HAP-1 (cell line): ENCODE results near the gene VPS33A.

Experiments
- DNase-seq, 2 experiments: peaks; one replicate each; pipeline ENCODE4 v3.0.0-alpha.2; 2016 to 2020; ENCODE audit warnings: low spot score in 2 of 2
- H3K27me3 ChIP-seq: fragments of 250-450 bp; sonication (Bioruptor Pico); 2 replicates; pipeline ENCODE4 v1.5.1; 2020; ENCODE audit warnings: low read depth, mild to moderate bottlenecking, moderate library complexity
- H3K36me3 ChIP-seq: fragments of 250-450 bp; sonication (Bioruptor Pico); replicated peaks from 2 replicates; pipeline ENCODE4 v1.5.1; 2020; ENCODE audit warnings: mild to moderate bottlenecking
- H3K4me1 ChIP-seq: fragments of 250-450 bp; sonication (Bioruptor Pico); 2 replicates; pipeline ENCODE4 v1.5.1; 2020; ENCODE audit warnings: mild to moderate bottlenecking
- H3K4me3 ChIP-seq: fragments of 250-450 bp; sonication (Bioruptor Pico); 2 replicates; pipeline ENCODE4 v1.5.1; 2020; ENCODE audit warnings: mild to moderate bottlenecking, moderate library complexity
- H3K9me3 ChIP-seq: fragments of 250-450 bp; sonication (Bioruptor Pico); 2 replicates; pipeline ENCODE4 v1.5.1; 2020; ENCODE audit warnings: mild to moderate bottlenecking, moderate library complexity
- in situ Hi-C: fragments of 300-500 bp; cut with MboI; formaldehyde crosslinking; loops from 3 replicates; pipeline ENCODE4 v1.14.3; 2020; ENCODE audit warnings: low sequenced_read_pairs, inconsistent platforms, mixed read lengths

Gene VPS33A

GRCh38 chr12:122192441-122192840 is 73.9 kb downstream of the VPS33A start:
- Histone ChIP-seq H3K4me1 (no peaks in the 10 kb centered on the region), H3K4me3 (no peak overlapping the region), H3K36me3 (no peaks in the 10 kb centered on the region), H3K27me3 (no peaks in the 10 kb centered on the region), H3K9me3 (0 out of 2 replicates have a peak, but pooled peaks cover 3% of the 10 kb centered on the region)
- in situ Hi-C loops, result loop anchor here (10.0 kb wide), 1 partner anchor 138 kb away; no protein-coding TSS in a partner anchor
- no peak for DNase-seq

GRCh38 chr12:122190842-122191668 is 75.2 kb downstream of the VPS33A start:
- 0 out of 2 replicates have a peak, but pooled peaks cover 3% of the 10 kb centered on the region for H3K9me3 ChIP-seq
- DNase-seq, result peak; percentile 57 to 85
- H3K4me1 ChIP-seq, result no peaks in the 10 kb centered on the region
- no peaks in the 10 kb centered on the region for H3K27me3 ChIP-seq
- in situ Hi-C loops, result loop anchor here (10.0 kb wide), 1 partner anchor 136 kb away; no protein-coding TSS in a partner anchor
- H3K36me3 ChIP-seq, result no peaks in the 10 kb centered on the region
- H3K4me3 ChIP-seq, result no peak overlapping the region

- DNase-seq, result no peak
- Histone ChIP-seq H3K4me3 (no peak overlapping the region), H3K36me3 (no peaks in the 10 kb centered on the region), H3K27me3 (no peaks in the 10 kb centered on the region), H3K9me3 (no peaks in the 10 kb centered on the region), H3K4me1 (no peaks in the 10 kb centered on the region)
- in situ Hi-C loops, result loop anchor here (10.0 kb wide), 1 partner anchor 135 kb away; no protein-coding TSS in a partner anchor
Measured at GRCh38 chr12:122189626-122190475, 76.4 kb downstream of the VPS33A start.

GRCh38 chr12:122187466-122187865 is 78.8 kb downstream of the VPS33A start:
- no peak for DNase-seq
- no peaks in the 10 kb centered on the region for H3K4me1 ChIP-seq
- no peaks in the 10 kb centered on the region for H3K36me3 ChIP-seq
- no peaks in the 10 kb centered on the region for H3K27me3 ChIP-seq
- H3K4me3 ChIP-seq, result no peak overlapping the region
- no peaks in the 10 kb centered on the region for H3K9me3 ChIP-seq
- in situ Hi-C loops, result no loop called here

GRCh38 chr12:122185494-122186082 is 80.7 kb downstream of the VPS33A start:
- no peak for DNase-seq
- no peak overlapping the region for H3K4me3 ChIP-seq

GRCh38 chr12:122185079-122185478 is 81.2 kb downstream of the VPS33A start:
- Histone ChIP-seq H3K36me3 (no peaks in the 10 kb centered on the region), H3K27me3 (no peaks in the 10 kb centered on the region), H3K9me3 (no peaks in the 10 kb centered on the region), H3K4me1 (no peaks in the 10 kb centered on the region), H3K4me3 (no peak overlapping the region)
- DNase-seq, result no peak
- in situ Hi-C loops, result no loop called here

More at GRCh38 chr12:122185494-122186082, 80.7 kb downstream of the VPS33A start:
- Histone ChIP-seq H3K9me3 (no peaks in the 10 kb centered on the region), H3K4me1 (no peaks in the 10 kb centered on the region), H3K27me3 (no peaks in the 10 kb centered on the region), H3K36me3 (no peaks in the 10 kb centered on the region)
- in situ Hi-C loops, result no loop called here

GRCh38 chr12:122184517-122184916 is 81.8 kb downstream of the VPS33A start:
- no peak for DNase-seq
- no peaks in the 10 kb centered on the region for H3K9me3 ChIP-seq
- no peaks in the 10 kb centered on the region for H3K36me3 ChIP-seq
- no peaks in the 10 kb centered on the region for H3K4me1 ChIP-seq
- no peaks in the 10 kb centered on the region for H3K27me3 ChIP-seq
- no peak overlapping the region for H3K4me3 ChIP-seq
- in situ Hi-C loops, result no loop called here

- Histone ChIP-seq H3K4me3 (no peak overlapping the region), H3K36me3 (no peaks in the 10 kb centered on the region), H3K9me3 (no peaks in the 10 kb centered on the region), H3K27me3 (no peaks in the 10 kb centered on the region), H3K4me1 (no peaks in the 10 kb centered on the region)
- DNase-seq, result no peak
- in situ Hi-C loops, result no loop called here
Measured at GRCh38 chr12:122183588-122183940, 82.7 kb downstream of the VPS33A start.

GRCh38 chr12:122182887-122183587 is 83.3 kb downstream of the VPS33A start, which contains the start of gene LRRC43:
TSS of gene LRRC43 (plus strand) at chr12:122183123. CDS start at chr12:122183145, 22 bp downstream.
- Histone ChIP-seq H3K36me3 (no peaks in the 10 kb centered on the region), H3K4me1 (no peaks in the 10 kb centered on the region), H3K4me3 (no peak within 1 kb of the TSS), H3K9me3 (no peaks in the 10 kb centered on the region), H3K27me3 (no peaks in the 10 kb centered on the region)
- in situ Hi-C loops, result no loop called here
- no peak for DNase-seq
